Lung (tissue), 12 donors: ENCODE data around the gene ZNF470. TPM values are rescaled to one million over a fixed set of nuclear protein-coding genes. Genes with fewer than 3 reads are reported as not detected.

Experiments used
- ATAC-seq: fragments of 200-7000 bp; cut with Tn5 transposase; one replicate; pipeline ENCODE4 v1.9.1; 2020; ENCODE audit warnings: moderate number of reproducible peaks; ENCODE audit not compliant: insufficient read depth, low FRiP score
- DNase-seq, 3 donors: peaks; one replicate each; pipeline ENCODE4 v3.0.0-alpha.2; 2013 to 2017
- H3K27ac ChIP-seq, 2 donors: one replicate each; pipeline ENCODE4 v1.5.1; 2013; ENCODE audit warnings: mild to moderate bottlenecking in 2 of 2, moderate library complexity in 2 of 2, control low read depth in 1 of 2, inconsistent platforms in 1 of 2, low read depth in 1 of 2, low read length in 1 of 2
- H3K27me3 ChIP-seq, 3 donors: one replicate each; pipeline ENCODE4 v1.5.1; 2013; ENCODE audit warnings: low read length in 2 of 3; ENCODE audit not compliant: control insufficient read depth in 3 of 3, insufficient read depth in 3 of 3
- H3K36me3 ChIP-seq, 4 donors: one replicate each; pipeline ENCODE4 v1.5.1; 2013; ENCODE audit warnings: low read length in 4 of 4, mild to moderate bottlenecking in 1 of 4, moderate library complexity in 1 of 4; ENCODE audit not compliant: control insufficient read depth in 4 of 4, insufficient read depth in 4 of 4
- H3K4me1 ChIP-seq, 5 donors: one replicate each; pipeline ENCODE4 v1.5.1; 2013; ENCODE audit warnings: low read length in 5 of 5, mild to moderate bottlenecking in 2 of 5, moderate library complexity in 1 of 5; ENCODE audit not compliant: control insufficient read depth in 5 of 5, insufficient read depth in 5 of 5
- H3K4me3 ChIP-seq: one replicate; pipeline ENCODE4 v1.5.1; 2013; ENCODE audit warnings: mild to moderate bottlenecking, control low read depth, moderate library complexity
- H3K9ac ChIP-seq, 2 donors: one replicate each; pipeline ENCODE4 v1.5.1; 2013; ENCODE audit warnings: low read length in 2 of 2, control low read depth in 1 of 2; ENCODE audit not compliant: insufficient read depth in 1 of 2
- H3K9me3 ChIP-seq, 4 donors: one replicate each; pipeline ENCODE4 v1.5.1; 2013; ENCODE audit warnings: low read length in 3 of 4, mild to moderate bottlenecking in 1 of 4, moderate library complexity in 1 of 4; ENCODE audit not compliant: control insufficient read depth in 4 of 4, insufficient read depth in 3 of 4
- CTCF ChIP-seq: IDR thresholded peaks from 2 replicates; pipeline ENCODE4 v1.5.1; 2012; ENCODE audit warnings: mild to moderate bottlenecking; ENCODE audit errors: control extremely low read depth, extremely low read depth
- WGBS, 2 donors: extraction: QIAGEN DNeasy Blood & Tissue Kit; methylation state at CpG; one replicate each; pipeline ENCODE4 v1.1.7; 2013; 5-methylcytosine and 5-hydroxymethylcytosine counted together
- polyA plus RNA-seq, 2 donors: library from polyadenylated mRNA; stranded (reverse); fragments of 200-250 nt; gene quantifications; one replicate each; pipeline ENCODE4 v1.2.1, GENCODE V29; 2013
- total RNA-seq, 2 donors: library from RNA; depleted of rRNA in 1 of 2; stranded (reverse); fragments of >200 nt in 1 of 2; gene quantifications; one replicate each; pipeline ENCODE4 v1.2.1, GENCODE V29; 2014 to 2021
- donor health status: control.
- donor health status: control.
- donor health status: Bipolar disorder and iron deficiency.
- donor health status: healthy.
- donor health status: DM: yes; HTN: yes; CAD: no.

Gene ZNF470
- total and polyA plus RNA-seq, 4 donors = 1.2 to 4.5 (median 3.5) TPM

- H3K9ac ChIP-seq = no peak overlapping the region
- peaks cover 0 to 37% (median 36%) of the 10 kb centered on the region in 4 donors for H3K36me3 ChIP-seq
- no peaks in the 10 kb centered on the region for H3K27me3 ChIP-seq
- no peak overlapping the region for H3K4me3 ChIP-seq
- no peaks in the 10 kb centered on the region for H3K4me1 ChIP-seq
- 96% methylated on average over 37 of the region's 37 CpGs for WGBS, 2 donors
- no peak overlapping the region for H3K27ac ChIP-seq
- ATAC-seq (no peak), DNase-seq (no peak)
- no peak for TF ChIP-seq CTCF
- H3K9me3 ChIP-seq = peaks cover 0 to 71% (median 3%) of the 10 kb centered on the region in 4 donors
Measured at GRCh38 chr19:56622374-56622773, 55.1 kb downstream of the ZNF470 start.

- Histone ChIP-seq H3K27me3 (no peaks in the 10 kb centered on the region), H3K27ac (no peak overlapping the region), H3K36me3 (peaks cover 0 to 35% (median 33%) of the 10 kb centered on the region in 4 donors), H3K4me1 (no peaks in the 10 kb centered on the region), H3K9ac (no peak overlapping the region), H3K4me3 (no peak overlapping the region), H3K9me3 (peaks cover 0 to 70% (median 3%) of the 10 kb centered on the region in 4 donors)
- 90 to 93% methylated on average over 9 of the region's 9 CpGs for WGBS, 2 donors
- DNase-seq (no peak), ATAC-seq (no peak)
- no peak for TF ChIP-seq CTCF
Measured at GRCh38 chr19:56623006-56623405, 55.7 kb downstream of the ZNF470 start.

GRCh38 chr19:56625708-56626107 is 58.4 kb downstream of the ZNF470 start:
- Histone ChIP-seq H3K4me1 (no peaks in the 10 kb centered on the region), H3K9ac (no peak overlapping the region), H3K4me3 (no peak overlapping the region), H3K9me3 (peaks cover 0 to 70% (median 7%) of the 10 kb centered on the region in 4 donors), H3K27ac (no peak overlapping the region), H3K27me3 (no peaks in the 10 kb centered on the region), H3K36me3 (peaks cover 0 to 35% (median 28%) of the 10 kb centered on the region in 4 donors)
- no peak for TF ChIP-seq CTCF
- DNase-seq (no peak), ATAC-seq (no peak)
- 94 to 98% methylated on average over 9 of the region's 9 CpGs for whole genome bisulfite sequencing, 2 donors

- Histone ChIP-seq H3K4me3 (no peak overlapping the region), H3K27ac (no peak overlapping the region), H3K9ac (no peak overlapping the region), H3K27me3 (no peaks in the 10 kb centered on the region), H3K9me3 (peaks cover 0 to 38% (median 16%) of the 10 kb centered on the region in 4 donors), H3K36me3 (no peaks in the 10 kb centered on the region), H3K4me1 (no peaks in the 10 kb centered on the region)
- no peak for DNase-seq
- no peak for ATAC-seq
- WGBS, 2 donors = 21 to 26% methylated on average over 1 of the region's 1 CpG
- no peak for TF ChIP-seq CTCF
Measured at GRCh38 chr19:56633021-56633420, 65.8 kb downstream of the ZNF470 start.
